DOHH2 (cell line): ENCODE measurements around the gene DPYD.

Source experiments
- EZH2phosphoT487 ChIP-seq: fragments of 200-600 bp; sonication (generic); IDR thresholded peaks from 2 replicates; pipeline ENCODE4 v1.6.1; 2017; ENCODE audit warnings: borderline replicate concordance, mild to moderate bottlenecking, antibody characterized with exemption, low read length, moderate library complexity, mixed read lengths
- TF ChIP-seq, protein P1 (sequence below): fragments of 200-600 bp; sonication (generic); IDR thresholded peaks from one replicate; pipeline ENCODE4 v1.5.1; 2014; ENCODE audit warnings: antibody characterized with exemption, mild to moderate bottlenecking, low read depth, low read length; ENCODE audit not compliant: poor library complexity, severe bottlenecking

DNA sequence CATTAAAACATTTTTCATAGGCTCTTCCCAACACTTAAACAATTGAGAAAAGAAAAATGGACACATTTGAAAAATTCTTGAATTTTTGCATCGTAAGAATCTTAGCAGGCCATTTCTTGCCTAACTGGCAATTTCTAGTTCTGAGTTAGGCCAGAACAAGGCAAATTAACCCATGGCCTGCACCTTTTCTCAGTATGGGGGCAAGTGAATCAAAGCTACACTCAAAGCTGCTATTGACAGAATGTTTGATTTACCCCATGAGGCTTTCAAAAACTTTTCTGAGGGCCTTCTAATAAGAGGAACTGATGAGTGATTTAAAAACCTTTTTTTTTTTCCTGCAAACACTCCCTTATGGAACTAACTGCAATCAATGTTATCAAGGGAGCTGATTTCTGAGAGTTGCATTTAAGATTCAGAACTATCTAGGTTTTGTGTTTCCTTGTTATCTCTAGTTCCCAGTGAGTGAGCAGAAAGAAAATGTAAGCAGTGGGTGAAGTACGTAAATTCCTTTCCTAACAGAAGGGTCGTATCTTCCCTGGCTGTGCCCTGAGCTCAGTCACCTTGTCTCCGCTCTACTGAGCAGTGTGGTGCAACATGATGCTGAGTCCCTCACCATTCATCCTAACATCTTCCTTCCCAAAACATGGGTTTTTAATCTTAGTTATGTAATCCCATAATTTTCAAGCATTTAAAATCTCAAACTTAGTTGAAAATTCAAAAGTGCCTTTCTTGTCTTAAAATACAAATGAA, 353.7 kb downstream of the DPYD start:
- no peak for TF ChIP-seq EZH2phosphoT487
- TF ChIP-seq, protein P1, sequence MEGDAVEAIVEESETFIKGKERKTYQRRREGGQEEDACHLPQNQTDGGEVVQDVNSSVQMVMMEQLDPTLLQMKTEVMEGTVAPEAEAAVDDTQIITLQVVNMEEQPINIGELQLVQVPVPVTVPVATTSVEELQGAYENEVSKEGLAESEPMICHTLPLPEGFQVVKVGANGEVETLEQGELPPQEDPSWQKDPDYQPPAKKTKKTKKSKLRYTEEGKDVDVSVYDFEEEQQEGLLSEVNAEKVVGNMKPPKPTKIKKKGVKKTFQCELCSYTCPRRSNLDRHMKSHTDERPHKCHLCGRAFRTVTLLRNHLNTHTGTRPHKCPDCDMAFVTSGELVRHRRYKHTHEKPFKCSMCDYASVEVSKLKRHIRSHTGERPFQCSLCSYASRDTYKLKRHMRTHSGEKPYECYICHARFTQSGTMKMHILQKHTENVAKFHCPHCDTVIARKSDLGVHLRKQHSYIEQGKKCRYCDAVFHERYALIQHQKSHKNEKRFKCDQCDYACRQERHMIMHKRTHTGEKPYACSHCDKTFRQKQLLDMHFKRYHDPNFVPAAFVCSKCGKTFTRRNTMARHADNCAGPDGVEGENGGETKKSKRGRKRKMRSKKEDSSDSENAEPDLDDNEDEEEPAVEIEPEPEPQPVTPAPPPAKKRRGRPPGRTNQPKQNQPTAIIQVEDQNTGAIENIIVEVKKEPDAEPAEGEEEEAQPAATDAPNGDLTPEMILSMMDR = no peak
